GM21360 (cell line): ENCODE measurements around the gene DENND10.
"Not testable (repeated sequence)": the region's sequence is repeated elsewhere in the genome, so short reads cannot be mapped to it uniquely, and the experiment has no call there.

ENCODE experiments used
- ATAC-seq: cut with Tn5 transposase; IDR thresholded peaks from one replicate; pipeline ENCODE4 v1.9.1; 2021; ENCODE audit warnings: mild to moderate bottlenecking, moderate library complexity; ENCODE audit not compliant: unreplicated experiment

Gene DENND10

DNA sequence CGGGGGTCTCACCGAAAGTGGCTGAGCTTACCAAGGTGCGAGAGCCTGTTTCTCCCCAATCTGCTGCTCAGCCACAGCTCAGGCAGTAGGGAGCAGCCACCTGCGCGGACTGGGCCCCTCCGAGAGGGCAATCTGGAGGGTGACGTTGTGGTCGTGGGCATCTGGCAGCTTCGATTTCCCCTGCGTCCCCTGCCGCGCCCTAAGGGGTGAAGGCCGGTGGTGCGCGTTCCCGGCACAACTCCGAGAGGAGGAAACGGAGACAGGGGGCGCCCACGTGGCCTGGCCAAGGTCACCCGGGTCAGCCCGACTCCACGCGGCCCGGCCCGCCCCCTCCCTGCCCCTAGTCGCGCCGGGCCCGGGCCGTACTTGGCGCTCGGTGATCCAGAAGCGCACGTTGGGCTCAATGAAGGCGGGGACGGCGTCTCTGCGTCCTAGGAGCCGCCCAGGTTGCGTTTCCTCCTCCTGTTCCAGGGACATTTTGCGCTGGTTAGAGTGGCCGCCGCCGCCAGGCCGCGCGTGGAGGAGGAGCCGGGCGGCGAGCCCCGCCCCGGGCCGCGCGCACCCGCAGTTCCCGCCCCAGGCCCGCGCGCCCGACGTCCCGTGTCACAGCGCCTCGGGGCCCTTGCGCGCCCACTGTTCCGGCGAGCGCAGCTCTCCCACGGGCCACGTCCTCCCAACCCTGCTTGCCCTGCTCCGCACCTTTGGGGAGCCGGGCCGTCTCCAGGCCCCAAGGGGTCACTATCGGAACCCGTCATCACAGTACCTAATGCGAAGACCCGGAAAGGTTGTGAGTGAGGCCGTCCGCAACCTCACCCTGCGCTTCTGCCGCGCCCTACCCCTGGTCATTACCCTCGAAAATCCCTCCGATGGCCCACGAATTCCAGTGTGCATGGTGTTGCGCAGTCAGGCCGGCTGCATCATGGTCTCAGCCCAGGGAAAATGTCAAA, 61.5 kb downstream of the DENND10 start, which contains the start of gene SFXN4:
TSS of gene SFXN4 (minus strand) at position 544 of the 947 bp plus-strand sequence. CDS start at position 477, 67 bp downstream.
- ATAC-seq: peak; percentile 84

DNA sequence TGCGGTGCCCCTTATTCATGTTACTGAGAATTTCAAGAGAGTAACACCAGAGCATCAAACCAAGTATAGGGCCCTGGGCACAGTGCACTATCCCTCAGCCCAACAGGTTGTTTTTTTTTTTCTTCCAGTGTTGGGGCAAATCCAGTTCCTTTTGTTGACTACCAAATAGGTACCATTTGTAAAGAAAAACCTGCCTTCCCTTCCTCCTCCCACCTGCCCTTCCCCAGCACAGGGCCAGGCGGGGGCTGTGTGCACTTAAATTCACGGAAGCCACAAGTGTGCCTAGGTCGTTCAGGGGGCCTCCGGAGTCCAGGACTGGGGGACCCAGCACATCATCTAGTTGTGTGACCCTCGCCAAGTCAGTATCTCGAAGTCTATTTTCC, 62.2 kb downstream of the DENND10 start:
- no peak for ATAC-seq

DNA sequence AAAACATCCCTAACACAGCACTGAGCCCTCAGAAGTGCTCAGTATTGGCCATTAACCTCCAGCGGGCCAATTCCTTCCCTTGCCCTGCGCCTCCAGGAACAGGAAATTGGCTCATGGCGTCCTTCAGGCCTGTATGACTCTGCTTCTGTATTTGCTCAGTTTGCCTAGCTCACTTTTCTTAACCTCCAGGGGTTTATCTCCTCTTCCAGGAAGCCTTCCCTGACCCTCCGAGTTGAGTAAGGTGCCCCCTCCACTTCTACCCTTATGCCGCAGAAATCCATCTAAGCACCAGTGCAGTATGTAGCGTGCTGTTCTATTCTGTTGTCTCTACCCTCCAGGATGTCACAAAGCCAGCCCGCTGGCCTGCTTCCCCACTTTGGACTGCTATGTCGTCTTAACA, 62.7 kb downstream of the DENND10 start:
- ATAC-seq: no peak

DNA sequence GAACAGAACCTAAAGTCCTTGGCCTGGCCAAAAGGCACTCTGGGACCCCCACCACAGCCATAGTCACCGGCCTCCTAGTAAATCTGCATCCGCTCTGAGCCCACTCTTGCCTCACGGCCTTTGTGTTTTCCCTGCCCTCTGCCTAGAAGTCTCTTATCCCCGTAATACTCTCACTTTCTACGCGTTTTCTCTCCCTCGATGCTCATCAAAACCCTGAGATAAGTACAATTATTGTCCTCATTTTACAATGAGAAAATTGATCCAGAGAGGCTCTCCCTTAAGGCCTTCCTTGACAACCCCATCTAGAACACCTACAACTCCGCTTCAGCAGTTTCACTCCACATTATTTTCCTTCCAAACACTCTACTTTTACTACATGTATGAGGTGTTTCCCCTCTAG, 63.1 kb downstream of the DENND10 start:
- no peak for ATAC-seq

DNA sequence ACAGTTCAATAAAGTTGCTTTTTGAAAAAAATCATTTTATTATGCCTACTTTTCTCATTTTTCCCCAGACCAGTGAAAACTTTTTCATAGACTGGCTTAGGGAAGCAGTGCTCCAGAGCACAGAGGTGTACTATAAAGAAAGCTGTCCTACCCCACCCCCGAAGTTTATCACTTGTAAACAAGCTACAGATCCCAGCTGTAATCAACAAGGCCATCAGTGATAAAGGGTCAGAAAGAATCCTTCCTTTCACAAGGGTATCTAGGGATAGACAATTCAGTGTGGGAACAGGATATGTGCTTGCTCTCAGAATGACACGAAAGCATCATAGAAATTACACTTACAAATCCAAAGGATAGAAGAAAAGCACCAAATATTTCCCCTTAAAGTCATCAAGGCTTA, 70.2 kb downstream of the DENND10 start:
- ATAC-seq: no peak

DNA sequence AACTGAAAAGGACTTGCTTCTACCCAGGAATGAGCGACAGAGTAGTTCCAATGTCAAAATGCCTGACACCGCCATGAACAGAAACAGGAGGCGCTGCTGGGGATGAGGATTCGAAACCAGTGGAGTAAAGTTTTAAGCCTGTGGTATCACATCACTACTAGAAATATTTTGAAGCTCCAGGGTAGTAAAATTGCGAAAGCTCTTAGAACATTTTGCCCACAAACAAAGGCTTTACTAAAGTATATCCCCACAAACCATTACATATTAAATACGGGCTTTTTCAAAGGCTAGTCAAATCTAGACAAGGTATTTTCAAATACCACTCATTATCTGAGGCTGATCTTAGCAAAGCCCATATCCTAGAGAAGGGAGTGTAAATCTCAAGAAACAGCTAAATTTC, 72.3 kb downstream of the DENND10 start:
- no peak for ATAC-seq

DNA sequence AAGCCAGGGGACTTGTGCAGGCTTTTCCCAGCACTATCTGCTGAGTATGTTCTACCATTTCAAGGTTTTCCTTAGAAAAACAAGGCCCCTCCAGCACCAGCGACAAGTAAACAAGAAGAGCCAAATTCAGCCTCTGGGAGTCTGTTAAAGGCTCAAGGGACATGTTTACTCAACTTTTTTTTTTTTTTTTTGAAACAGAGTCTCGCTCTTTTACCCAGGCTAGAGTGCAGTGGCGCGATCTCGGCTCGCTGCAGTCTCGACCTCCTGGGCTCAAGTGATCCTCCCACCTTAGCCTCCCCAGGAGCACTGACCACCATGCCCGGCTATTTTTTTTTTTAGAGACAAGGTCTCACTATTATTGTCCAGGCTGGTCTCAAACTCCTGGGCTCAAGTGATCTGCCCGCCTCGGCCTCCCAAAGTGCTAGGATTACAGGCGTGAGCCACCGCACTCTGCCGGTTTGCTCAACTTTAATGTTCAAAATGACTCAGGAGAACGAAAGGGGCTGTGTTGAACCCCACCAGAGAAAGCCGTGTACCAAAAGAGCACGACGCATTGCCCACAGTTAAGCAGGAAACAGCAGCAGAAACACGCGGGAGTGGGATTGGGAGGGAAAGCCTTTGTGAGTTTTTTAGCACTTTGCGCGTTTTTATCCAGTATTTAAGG, 73.9 kb downstream of the DENND10 start:
- peak; percentile 16 for ATAC-seq

DNA sequence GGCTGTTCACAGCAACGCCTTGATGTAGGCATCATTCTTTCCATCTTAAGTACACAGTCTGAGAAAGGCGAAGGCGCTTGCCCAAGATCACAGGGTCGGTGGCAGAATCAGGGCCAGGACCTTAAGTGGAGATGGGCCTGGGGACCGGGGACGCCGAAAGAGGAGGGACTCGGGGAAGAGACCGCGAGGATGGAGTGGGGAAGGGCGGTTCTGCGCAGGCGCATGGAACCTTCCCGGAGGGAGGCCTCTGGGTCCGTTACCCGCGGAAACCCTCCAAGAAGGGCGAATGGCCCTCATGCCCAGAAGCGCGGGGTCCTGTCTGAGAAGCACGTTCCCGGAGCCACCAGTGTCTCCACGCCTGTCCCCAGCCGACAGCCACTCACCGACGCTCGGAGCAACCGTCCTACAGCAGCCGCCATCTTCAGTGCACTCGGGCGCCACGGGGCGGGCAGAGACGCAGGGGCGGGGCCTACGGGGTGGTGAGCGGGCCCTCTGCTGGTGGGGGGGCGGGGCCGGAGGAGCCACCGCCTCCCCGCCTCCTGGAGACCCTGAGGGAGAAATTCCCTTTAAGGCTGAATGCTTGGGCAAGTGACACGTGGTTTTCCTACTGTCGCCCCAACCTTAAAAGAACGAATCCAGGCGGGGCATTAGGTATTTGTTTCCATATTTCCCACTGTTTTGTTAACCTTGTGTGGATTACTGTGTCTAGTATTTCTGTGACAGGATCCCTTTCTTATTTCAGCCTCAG, 74.6 kb downstream of the DENND10 start, which contains the start of gene PRDX3:
TSS of gene PRDX3 (minus strand) at position 441 of the 748 bp plus-strand sequence. CDS start at position 419, 22 bp downstream.
- ATAC-seq: peak; percentile 91

DNA sequence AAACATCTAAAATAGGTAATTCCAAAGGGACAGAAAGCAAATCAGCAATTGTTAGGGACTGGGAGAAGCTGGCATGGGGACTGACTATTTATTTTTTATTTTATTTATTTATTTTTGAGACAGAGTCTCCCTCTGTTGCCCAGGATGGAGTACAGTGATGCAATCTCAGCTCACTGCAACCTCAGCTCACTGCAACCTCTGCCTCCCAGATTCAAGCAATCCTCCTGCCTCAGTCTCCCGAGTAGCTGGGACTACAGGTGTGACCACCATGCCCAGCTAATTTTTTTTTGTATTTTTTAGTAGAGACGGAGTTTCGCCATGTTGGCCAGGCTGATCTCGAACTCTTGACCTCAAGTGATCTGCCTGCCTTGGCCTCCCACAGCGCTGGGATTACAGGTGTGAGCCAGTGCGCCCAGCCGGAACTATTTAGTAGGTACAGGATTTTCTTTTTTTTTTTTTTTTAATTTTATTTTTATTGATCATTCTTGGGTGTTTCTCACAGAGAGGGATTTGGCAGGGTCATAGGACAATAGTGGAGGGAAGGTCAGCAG, 77.0 kb downstream of the DENND10 start:
- ATAC-seq: not testable (repeated sequence)

DNA sequence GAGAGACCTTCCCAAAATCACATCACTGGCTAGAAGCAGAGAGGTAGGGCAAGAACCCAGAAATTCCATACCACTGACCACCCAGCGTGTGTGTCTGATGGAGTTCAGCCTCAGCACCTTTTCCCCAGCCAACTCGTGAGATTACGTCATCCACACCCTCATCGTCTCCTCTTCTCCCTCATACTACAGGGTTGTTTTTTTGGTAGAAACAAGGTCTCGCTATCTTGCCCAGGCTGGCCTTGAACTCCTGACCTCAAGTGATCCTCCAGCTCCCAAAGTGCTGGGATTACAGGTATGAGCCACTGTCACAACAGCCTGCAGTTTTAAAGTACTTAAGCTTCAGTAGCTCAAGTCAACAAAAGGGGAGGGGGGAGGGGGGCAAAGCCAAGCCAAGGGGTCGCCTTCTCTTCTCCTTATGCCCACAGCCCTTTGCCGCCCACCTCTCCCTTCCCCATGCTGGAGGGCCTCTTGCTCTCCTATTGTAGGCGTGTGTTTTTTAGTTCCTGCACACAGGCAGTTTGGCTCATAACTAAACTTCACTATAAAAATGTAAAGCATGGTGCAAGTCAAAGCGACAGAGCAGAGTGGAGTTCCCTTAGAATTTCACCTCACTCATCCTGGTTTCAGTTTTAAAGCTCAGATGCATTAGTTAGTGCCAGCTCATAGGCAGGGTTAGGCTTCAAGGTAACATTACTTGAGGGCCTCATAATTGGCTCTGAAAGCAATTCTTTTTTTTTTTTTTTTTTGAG, 79.9 kb downstream of the DENND10 start:
- ATAC-seq: no peak
